GM23248 (cell line): ENCODE results near the gene RABEP2. TPM values are rescaled to one million over a fixed set of nuclear protein-coding genes. Genes with fewer than 3 reads are reported as not detected.

Experiments used
- DNase-seq: peaks from one replicate; pipeline ENCODE4 v3.0.0-alpha.2; 2015
- H2AFZ ChIP-seq: fragments of 200-600 bp; sonication (generic); 2 replicates; pipeline ENCODE4 v1.6.1; 2016; ENCODE audit warnings: antibody characterized with exemption
- H3F3A ChIP-seq: fragments of 200-600 bp; sonication (generic); 2 replicates; pipeline ENCODE4 v1.6.1; 2016; ENCODE audit warnings: mild to moderate bottlenecking, antibody characterized with exemption, mixed run types; ENCODE audit not compliant: insufficient read depth
- H3K27ac ChIP-seq: fragments of 200-600 bp; sonication (generic); 2 replicates; pipeline ENCODE4 v1.5.1; 2016; ENCODE audit warnings: mild to moderate bottlenecking
- H3K27me3 ChIP-seq: fragments of 200-600 bp; sonication (generic); replicated peaks from 2 replicates; pipeline ENCODE4 v1.6.1; 2016; ENCODE audit warnings: mild to moderate bottlenecking; ENCODE audit not compliant: insufficient read depth
- H3K36me3 ChIP-seq: fragments of 200-600 bp; sonication (generic); 2 replicates; pipeline ENCODE4 v1.6.1; 2016; ENCODE audit warnings: low read depth, mild to moderate bottlenecking
- H3K4me1 ChIP-seq: fragments of 200-600 bp; sonication (generic); 2 replicates; pipeline ENCODE4 v1.6.1; 2016; ENCODE audit warnings: mild to moderate bottlenecking; ENCODE audit not compliant: insufficient read depth
- H3K4me2 ChIP-seq: fragments of 200-600 bp; sonication (generic); one replicate; pipeline ENCODE4 v1.6.1; 2016; ENCODE audit warnings: mild to moderate bottlenecking; ENCODE audit not compliant: unreplicated experiment
- H3K4me3 ChIP-seq: fragments of 200-600 bp; sonication (generic); 2 replicates; pipeline ENCODE4 v1.5.1; 2016; ENCODE audit warnings: mild to moderate bottlenecking
- H3K79me2 ChIP-seq: fragments of 200-600 bp; sonication (generic); 2 replicates; pipeline ENCODE4 v1.6.1; 2016; ENCODE audit warnings: mild to moderate bottlenecking; ENCODE audit not compliant: insufficient read depth
- H3K9ac ChIP-seq: fragments of 200-600 bp; sonication (generic); 2 replicates; pipeline ENCODE4 v1.6.1; 2016; ENCODE audit warnings: mild to moderate bottlenecking
- H3K9me2 ChIP-seq: fragments of 200-600 bp; sonication (generic); 2 replicates; pipeline ENCODE4 v1.6.1; 2016; ENCODE audit warnings: mixed run types, mild to moderate bottlenecking, moderate library complexity; ENCODE audit not compliant: insufficient read depth
- H3K9me3 ChIP-seq: fragments of 200-600 bp; sonication (generic); one replicate; pipeline ENCODE4 v1.6.1; 2017; ENCODE audit warnings: low read depth
- H4K20me1 ChIP-seq: fragments of 200-600 bp; sonication (generic); 2 replicates; pipeline ENCODE4 v1.6.0; 2016; ENCODE audit not compliant: insufficient read depth
- EZH2 ChIP-seq: fragments of 200-600 bp; sonication (generic); IDR thresholded peaks from 2 replicates; pipeline ENCODE4 v1.6.1; 2018; ENCODE audit warnings: antibody characterized with exemption, mild to moderate bottlenecking; ENCODE audit not compliant: insufficient read depth, poor library complexity, severe bottlenecking
- EZH2phosphoT487 ChIP-seq: fragments of 200-600 bp; sonication (generic); IDR thresholded peaks from 2 replicates; pipeline ENCODE4 v1.6.1; 2018; ENCODE audit warnings: antibody characterized with exemption, moderate library complexity, mild to moderate bottlenecking, low read depth; ENCODE audit not compliant: insufficient read depth
- WGBS, 2 experiments: methylation state at CpG; one replicate each; pipeline ENCODE4 v1.1.6; 2015 to 2017; ENCODE audit warnings: low lambda C conversion rate in 2 of 2, low coverage in 1 of 2; ENCODE audit errors: missing lambda C conversion rate in 2 of 2; 5-methylcytosine and 5-hydroxymethylcytosine counted together
- in situ Hi-C: fragments of 300-500 bp; cut with MboI; formaldehyde crosslinking; loops from 2 replicates; pipeline ENCODE4 v1.15.0; 2020
- polyA plus RNA-seq: library from polyadenylated mRNA; unstranded; fragments of >200 nt; fragmentation: Nextera tagmentation; extraction: Ambion mirVana; gene quantifications from 2 replicates; pipeline ENCODE4 v1.2.1, GENCODE V29; 2016
- total RNA-seq: library from RNA; depleted of rRNA; stranded (reverse); fragments of >200 nt; shearing (Covaris generic); gene quantifications from 2 replicates; pipeline ENCODE4 v1.2.3, GENCODE V29; 2014

The RABEP2 gene
- total and polyA plus RNA-seq, 2 experiments from 2014 or later = 14.0 to 53.4 TPM

GRCh38 chr16:28967156-28967555 is 42.1 kb upstream of the RABEP2 start:
- Histone ChIP-seq H3F3A (peaks cover 4% of the 10 kb centered on the region; the same call in 1 of the 2 replicates), H3K27me3 (no peaks in the 10 kb centered on the region), H3K4me3 (no peak overlapping the region)

GRCh38 chr16:28964496-28964895 is 39.5 kb upstream of the RABEP2 start:
- Histone ChIP-seq H2AFZ (no peak overlapping the region), H3K9me2 (no peaks in the 10 kb centered on the region), H3K36me3 (peaks cover 4% of the 10 kb centered on the region; the same call in 1 of the 2 replicates), H3F3A (peaks cover 4% of the 10 kb centered on the region; the same call in 1 of the 2 replicates), H3K4me2 (no peak overlapping the region), H3K27ac (no peak overlapping the region), H3K9ac (no peak overlapping the region), H3K9me3 (no peaks in the 10 kb centered on the region), H4K20me1 (no peaks in the 10 kb centered on the region), H3K79me2 (no peaks in the 10 kb centered on the region), H3K27me3 (no peaks in the 10 kb centered on the region), H3K4me3 (no peak overlapping the region), H3K4me1 (no peaks in the 10 kb centered on the region)
- 66 to 79% methylated on average over 2 of the region's 2 CpGs for WGBS, 2 experiments
- TF ChIP-seq EZH2phosphoT487 (no peak), EZH2 (no peak)
- in situ Hi-C loops = no loop called here
- DNase-seq = no peak

More at GRCh38 chr16:28967156-28967555, 42.1 kb upstream of the RABEP2 start:
- no peaks in the 10 kb centered on the region for H3K4me1 ChIP-seq
- H3K9me3 ChIP-seq = no peaks in the 10 kb centered on the region
- H3K79me2 ChIP-seq = no peaks in the 10 kb centered on the region
- H3K27ac ChIP-seq = no peak overlapping the region
- no peak overlapping the region for H3K4me2 ChIP-seq
- H3K9me2 ChIP-seq = no peaks in the 10 kb centered on the region
- DNase-seq = no peak
- no peak for TF ChIP-seq EZH2phosphoT487
- no peak for TF ChIP-seq EZH2
- H4K20me1 ChIP-seq = no peaks in the 10 kb centered on the region
- H2AFZ ChIP-seq = no peak overlapping the region
- 87 to 90% methylated on average over 4 of the region's 4 CpGs for WGBS, 2 experiments
- H3K36me3 ChIP-seq = peaks cover 4% of the 10 kb centered on the region; the same call in 1 of the 2 replicates
- no peak overlapping the region for H3K9ac ChIP-seq
- in situ Hi-C loops = no loop called here

GRCh38 chr16:28964072-28964471 is 39.0 kb upstream of the RABEP2 start:
- Histone ChIP-seq H3K9ac (no peak overlapping the region), H3K9me3 (no peaks in the 10 kb centered on the region), H3K36me3 (peaks cover 4% of the 10 kb centered on the region; the same call in 1 of the 2 replicates), H3K9me2 (no peaks in the 10 kb centered on the region), H4K20me1 (no peaks in the 10 kb centered on the region), H3K4me3 (no peak overlapping the region), H3K27ac (no peak overlapping the region), H3K4me1 (no peaks in the 10 kb centered on the region), H2AFZ (no peak overlapping the region), H3F3A (peaks cover 4% of the 10 kb centered on the region; the same call in 1 of the 2 replicates), H3K27me3 (no peaks in the 10 kb centered on the region), H3K79me2 (no peaks in the 10 kb centered on the region), H3K4me2 (no peak overlapping the region)
- DNase-seq = no peak
- TF ChIP-seq EZH2 = no peak
- no peak for TF ChIP-seq EZH2phosphoT487
- WGBS, 2 experiments = 95 to 97% methylated on average over 3 of the region's 3 CpGs
- in situ Hi-C loops = no loop called here

- in situ Hi-C loops = no loop called here
- 87 to 90% methylated on average over 6 of the region's 6 CpGs for WGBS, 2 experiments
These were observed 33.8 kb upstream of the RABEP2 start for GRCh38 chr16:28958836-28959235.

More at GRCh38 chr16:28958836-28959235, 33.8 kb upstream of the RABEP2 start:
- TF ChIP-seq EZH2phosphoT487 (no peak), EZH2 (no peak)
- no peak overlapping the region for H3K27ac ChIP-seq
- peaks cover 7% of the 10 kb centered on the region; the same call in 1 of the 2 replicates for H3K79me2 ChIP-seq
- H3K9ac ChIP-seq = no peak overlapping the region
- no peaks in the 10 kb centered on the region for H3F3A ChIP-seq
- H4K20me1 ChIP-seq = no peaks in the 10 kb centered on the region
- H3K36me3 ChIP-seq = no peaks in the 10 kb centered on the region; the same call in 1 of the 2 replicates
- no peak overlapping the region for H3K4me3 ChIP-seq
- DNase-seq = no peak
- no peak overlapping the region for H2AFZ ChIP-seq
- no peaks in the 10 kb centered on the region for H3K27me3 ChIP-seq
- no peak overlapping the region for H3K4me2 ChIP-seq
- no peaks in the 10 kb centered on the region for H3K9me3 ChIP-seq
- H3K9me2 ChIP-seq = no peaks in the 10 kb centered on the region
- H3K4me1 ChIP-seq = no peaks in the 10 kb centered on the region
